ENCODE measurements around the gene DENND10. TPM values are rescaled to one million over a fixed set of nuclear protein-coding genes. Genes with fewer than 3 reads are reported as not detected.
"Not testable (repeated sequence)": the region's sequence is repeated elsewhere in the genome, so short reads cannot be mapped to it uniquely, and the experiment has no call there.

The DENND10 gene
- total RNA-seq, 1 donor from 2014 or later: 56.3 TPM

- peak; percentile 56 to 63 for DNase-seq (ENCODE audit: low read depth in 2 of 2)
Measured at GRCh38 chr10:119131512-119132240, 27.8 kb downstream of the DENND10 start.

GRCh38 chr10:119132521-119133345, 28.8 kb downstream of the DENND10 start:
- DNase-seq (ENCODE audit: low read depth in 2 of 2): no peak

- no peak for DNase-seq (ENCODE audit: low read depth in 2 of 2)
Measured at GRCh38 chr10:119133949-119134348, 30.0 kb downstream of the DENND10 start.

- no peak for DNase-seq (ENCODE audit: low read depth in 2 of 2)
Measured at GRCh38 chr10:119135513-119135881, 31.6 kb downstream of the DENND10 start.

- DNase-seq (ENCODE audit: low read depth in 2 of 2): no peak
Measured at GRCh38 chr10:119136084-119136483, 32.2 kb downstream of the DENND10 start.

GRCh38 chr10:119137878-119138277, 34.0 kb downstream of the DENND10 start:
- not testable (repeated sequence) for DNase-seq (ENCODE audit: low read depth in 2 of 2)

GRCh38 chr10:119138346-119139306, 34.7 kb downstream of the DENND10 start:
- DNase-seq (ENCODE audit: low read depth in 2 of 2): no peak

GRCh38 chr10:119139464-119140067, 35.7 kb downstream of the DENND10 start:
- peak; percentile 53 to 56 for DNase-seq (ENCODE audit: low read depth in 2 of 2)

GRCh38 chr10:119140603-119141245, 36.8 kb downstream of the DENND10 start:
- DNase-seq (ENCODE audit: low read depth in 2 of 2): no peak

- no peak for DNase-seq (ENCODE audit: low read depth in 2 of 2)
Measured at GRCh38 chr10:119143657-119144056, 39.7 kb downstream of the DENND10 start.

- no peak for DNase-seq (ENCODE audit: low read depth in 2 of 2)
Measured at GRCh38 chr10:119149157-119149556, 45.2 kb downstream of the DENND10 start.

GRCh38 chr10:119149729-119150128, 45.8 kb downstream of the DENND10 start:
- peak in 1 of 2 donors; percentile 24 for DNase-seq (ENCODE audit: low read depth in 2 of 2)

GRCh38 chr10:119151601-119152000, 47.7 kb downstream of the DENND10 start:
- DNase-seq (ENCODE audit: low read depth in 2 of 2): not testable (repeated sequence)

GRCh38 chr10:119153041-119153440, 49.1 kb downstream of the DENND10 start:
- no peak for DNase-seq (ENCODE audit: low read depth in 2 of 2)

- DNase-seq (ENCODE audit: low read depth in 2 of 2): no peak
Measured at GRCh38 chr10:119153661-119154060, 49.7 kb downstream of the DENND10 start.

GRCh38 chr10:119159332-119159731, 55.4 kb downstream of the DENND10 start:
- DNase-seq (ENCODE audit: low read depth in 2 of 2): no peak

- DNase-seq (ENCODE audit: low read depth in 2 of 2): peak in 1 of 2 donors; percentile 48
Measured at GRCh38 chr10:119161680-119162451, 58.0 kb downstream of the DENND10 start.

GRCh38 chr10:119162452-119163092, 58.7 kb downstream of the DENND10 start:
- DNase-seq (ENCODE audit: low read depth in 2 of 2): no peak
